K562 (cell line): ENCODE results near the gene COPS8. TPM values are rescaled to one million over a fixed set of nuclear protein-coding genes. Genes with fewer than 3 reads are reported as not detected.

ENCODE experiments used
- ATAC-seq: fragments of 200-7000 bp; cut with Tn5 transposase; 3 replicates; pipeline ENCODE4 v1.9.1; 2020; ENCODE audit warnings: moderate library complexity
- BruUV-seq: library from RNA; stranded (reverse); fragments of 400-500 nt; replicated peaks from 2 replicates; lab custom pipeline; 2021; lab: Mats Ljungman, UMichigan
- CTCF ChIA-PET: fragments of 300-600 bp; formaldehyde crosslinking; extraction: SDS; loops from one replicate; lab custom pipeline; 2021; ENCODE audit warnings: low intra/inter-chr PET ratio; lab: Yijun Ruan, JAX
- POLR2A ChIA-PET: fragments of 300-600, 350-650 bp; sonication (Branson Sonifier 250); formaldehyde crosslinking; extraction: SDS; loops from one replicate; lab custom pipeline; 2021; ENCODE audit warnings: antibody characterized with exemption, inconsistent platforms; lab: Yijun Ruan, JAX
- DNase-seq, 4 experiments: peaks; one replicate each; pipeline versions ENCODE4 v3.0.0 to v3.0.0-alpha.2; 2011 to 2018; ENCODE audit warnings: low spot score in 3 of 4, mixed read lengths in 3 of 4; ENCODE audit errors: extremely low read depth in 1 of 4
- FAIRE-seq: peaks from 2 replicates; lab custom pipeline; 2011; peaks lifted over from hg19 to GRCh38; lab: Jason Lieb, UNC
- H2AFZ ChIP-seq: 2 replicates; pipeline ENCODE4 v1.6.0; 2011; ENCODE audit warnings: low read depth, low read length, control low read depth, inconsistent platforms
- H3K27ac ChIP-seq: fragments of 200-600 bp; 3 replicates; pipeline ENCODE4 v1.8.0; 2011; ENCODE audit warnings: low read depth, mild to moderate bottlenecking, control low read depth, inconsistent platforms, low read length, moderate library complexity, mixed read lengths; ENCODE audit errors: extremely low read depth
- H3K27me3 ChIP-seq, 2 experiments: fragments of 300-600 bp in 1 of 2; 2 replicates in 1 of 2; 3 replicates in 1 of 2; pipeline versions ENCODE4 v1.6.0 to v1.8.0; 2011; ENCODE audit warnings: inconsistent platforms in 2 of 2, low read length in 2 of 2, mild to moderate bottlenecking in 1 of 2, mixed read lengths in 1 of 2, moderate library complexity in 1 of 2; ENCODE audit not compliant: control insufficient read depth in 2 of 2, insufficient read depth in 2 of 2
- H3K36me3 ChIP-seq: fragments of 300-600 bp; 3 replicates; pipeline ENCODE4 v1.8.0; 2011; ENCODE audit warnings: mild to moderate bottlenecking, low read length, inconsistent platforms; ENCODE audit not compliant: control insufficient read depth, insufficient read depth
- H3K4me1 ChIP-seq, 2 experiments: fragments of 200-600 bp in 1 of 2; replicated peaks in 1 of 2; 2 replicates in 1 of 2; 3 replicates in 1 of 2; pipeline versions ENCODE4 v1.5.1 to v1.8.0; 2011; ENCODE audit warnings: inconsistent platforms in 2 of 2, low read length in 2 of 2, mild to moderate bottlenecking in 1 of 2, mixed read lengths in 1 of 2, moderate library complexity in 1 of 2; ENCODE audit not compliant: control insufficient read depth in 2 of 2, insufficient read depth in 2 of 2
- H3K4me2 ChIP-seq: 2 replicates; pipeline ENCODE4 v1.6.1; 2011; ENCODE audit warnings: low read length, control low read depth, inconsistent platforms, mixed read lengths; ENCODE audit not compliant: insufficient read depth
- H3K4me3 ChIP-seq: fragments of 200-600 bp; sonication (generic), shearing (Covaris generic); 2 replicates; pipeline ENCODE4 v1.5.1; 2016; ENCODE audit warnings: control low read depth, inconsistent platforms
- H3K79me2 ChIP-seq: fragments of 200-600 bp; 3 replicates; pipeline ENCODE4 v1.8.0; 2011; ENCODE audit warnings: low read length, inconsistent platforms; ENCODE audit not compliant: control insufficient read depth, insufficient read depth
- H3K9ac ChIP-seq, 2 experiments: 2 replicates each; pipeline versions ENCODE4 v1.6.0 to v1.6.1; 2011; ENCODE audit warnings: low read depth in 2 of 2, low read length in 2 of 2, control low read depth in 1 of 2, inconsistent platforms in 1 of 2, mild to moderate bottlenecking in 1 of 2, mixed read lengths in 1 of 2; ENCODE audit not compliant: insufficient read depth in 1 of 2
- H3K9me1 ChIP-seq: one replicate; pipeline ENCODE4 v1.6.0; 2011; ENCODE audit warnings: inconsistent platforms, mild to moderate bottlenecking, low read length, moderate library complexity; ENCODE audit not compliant: control insufficient read depth, insufficient read depth
- H3K9me3 ChIP-seq: replicated peaks from 2 replicates; pipeline ENCODE4 v1.5.1; 2011; ENCODE audit warnings: low read depth, low read length, inconsistent platforms; ENCODE audit not compliant: control insufficient read depth, insufficient read depth
- H4K20me1 ChIP-seq: replicated peaks from 2 replicates; pipeline ENCODE4 v1.6.1; 2011; ENCODE audit warnings: low read length, inconsistent platforms, mixed read lengths; ENCODE audit not compliant: control insufficient read depth, insufficient read depth
- CREB3L1 ChIP-seq: fragments of 450-650 bp; IDR thresholded peaks from 2 replicates; pipeline ENCODE4 v1.6.1; 2014; ENCODE audit warnings: low read depth, mild to moderate bottlenecking, moderate library complexity, borderline replicate concordance
- ELF1 ChIP-seq: fragments of 200-800 bp; sonication (Bioruptor generic); IDR thresholded peaks from 2 replicates; pipeline ENCODE4 v1.6.1; 2016; ENCODE audit warnings: missing genetic modification characterization, missing compliant biosample characterization
- GABPA ChIP-seq: fragments of 200-800 bp; sonication (Bioruptor generic); conservative IDR thresholded peaks from 2 replicates; pipeline ENCODE4 v1.6.1; 2016; ENCODE audit warnings: low read depth, missing genetic modification characterization, missing compliant biosample characterization
- GATA2 ChIP-seq: sonication (generic); formaldehyde crosslinking; IDR thresholded peaks from 2 replicates; pipeline ENCODE4 v1.4.0; 2020; ENCODE audit warnings: mild to moderate bottlenecking, missing genetic modification reagents
- LCOR ChIP-seq: sonication (generic); formaldehyde crosslinking; IDR thresholded peaks from 2 replicates; pipeline ENCODE4 v1.8.0; 2022; ENCODE audit warnings: mild to moderate bottlenecking, missing genetic modification reagents
- SMARCC2 ChIP-seq: fragments of 450-650 bp; IDR thresholded peaks from 2 replicates; pipeline ENCODE4 v1.6.1; 2017; ENCODE audit warnings: antibody characterized with exemption, moderate library complexity, mild to moderate bottlenecking, low read depth
- STAT5B ChIP-seq: fragments of 250-450 bp; sonication (Bioruptor Pico); IDR thresholded peaks from 2 replicates; pipeline ENCODE4 v1.8.0; 2021; ENCODE audit warnings: mild to moderate bottlenecking, inconsistent platforms
- XRCC5 ChIP-seq: fragments of 200-400 bp; formaldehyde crosslinking; IDR thresholded peaks from 2 replicates; pipeline ENCODE4 v1.6.1; 2017; ENCODE audit warnings: low read depth, mild to moderate bottlenecking, low read length
- ZC3H8 ChIP-seq: fragments of 450-650 bp; IDR thresholded peaks from 2 replicates; pipeline ENCODE4 v1.6.1; 2017
- ZNF316 ChIP-seq: fragments of 450-650 bp; IDR thresholded peaks from 2 replicates; pipeline ENCODE4 v1.6.1; 2016
- WGBS: fragments of 100-300 bp; shearing (Covaris generic); methylation state at CpG from one replicate; pipeline ENCODE4 v1.1.6; 2016; ENCODE audit warnings: low coverage, mixed read lengths; ENCODE audit not compliant: insufficient coverage; ENCODE audit errors: missing lambda C conversion rate; 5-methylcytosine and 5-hydroxymethylcytosine counted together
- in situ Hi-C: fragments of 300-500 bp; cut with MboI; formaldehyde crosslinking; loops from 4 replicates; pipeline ENCODE4 v1.15.0; 2018; ENCODE audit warnings: inconsistent platforms, mixed read lengths
- intact Hi-C: fragments of 100-400 bp; cut with micrococcal nuclease; formaldehyde crosslinking; loops from 2 replicates; pipeline ENCODE4 v1.14.2; 2022
- polyA plus RNA-seq, 8 experiments: library from polyadenylated mRNA; depleted of rRNA in 4 of 8; stranded (reverse) in 5 of 8; unstranded in 3 of 8; fragments of >200 nt; fragmentation: Nextera tagmentation in 2 of 8; fragmentation: Illumina TruSeq in 1 of 8; extraction: Ambion mirVana in 2 of 8; extraction: Trizol in 1 of 8; gene quantifications; 2 replicates each; pipeline versions ENCODE4 v1.2.1 to v1.2.3, GENCODE V29; 2011 to 2014; ENCODE audit warnings: inconsistent platforms in 1 of 8, missing spikeins in 1 of 8
- total RNA-seq, 7 experiments: library from RNA; depleted of rRNA in 6 of 7; stranded (reverse); fragments of >200 nt in 6 of 7; fragmentation: Illumina TruSeq in 2 of 7; extraction: Trizol in 2 of 7; gene quantifications; 2 replicates each; pipeline versions ENCODE4 v1.2.1 to v1.2.3, GENCODE V29; 2011 to 2021; ENCODE audit warnings: low replicate concordance in 1 of 7

The COPS8 gene
- total and polyA plus RNA-seq, 9 of the 15 experiments (the other 6 are each of a cell fraction or from before 2014, with no cell fraction given), result 28.2 to 97.3 (median 58.9) TPM

DNA sequence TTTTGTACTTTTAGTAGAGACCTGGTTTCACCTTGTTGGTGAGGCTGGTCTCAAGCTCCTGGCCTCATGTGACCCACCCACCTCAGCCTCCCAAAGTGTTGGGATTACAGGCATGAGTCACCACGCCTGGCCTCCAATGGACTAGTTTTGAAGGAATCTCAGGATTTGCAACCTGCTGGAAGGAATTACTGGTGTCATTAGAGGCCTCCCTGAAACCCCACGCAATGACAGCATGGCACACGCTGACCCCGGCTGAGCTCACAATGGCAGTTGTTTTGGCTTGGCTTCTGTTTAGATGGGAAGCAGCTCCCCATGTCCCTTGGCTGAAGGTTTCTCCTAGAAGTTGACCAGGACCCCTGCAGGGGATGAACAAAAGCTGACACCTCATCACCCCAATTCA is 23.1 kb upstream of the COPS8 start:
- intact Hi-C loops, result no loop called here
- H4K20me1 ChIP-seq, result no peaks in the 10 kb centered on the region; the same call in 1 of the 2 replicates
- in situ Hi-C loops, result loop anchor here (25.0 kb wide), 1 partner anchor 550 kb away; a partner anchor contains a TSS
- H3K9me3 ChIP-seq, result no peaks in the 10 kb centered on the region
- POLR2A ChIA-PET, result no interaction called here
- H3K36me3 ChIP-seq, result no peaks in the 10 kb centered on the region
- TF ChIP-seq XRCC5 (no peak), SMARCC2 (no peak), GATA2 (no peak), LCOR (CRISPR knock-in tag) (no peak), ELF1 (tag) (no peak), STAT5B (CRISPR knock-in tag) (no peak), GABPA (no peak), ZNF316 (no peak), CREB3L1 (no peak), ZC3H8 (no peak)
- no TSS peak for BruUV-seq
- DNase-seq (no peak), FAIRE-seq (no peak), ATAC-seq (no peak)
- H3K27ac ChIP-seq, result no peak overlapping the region
- WGBS, result 0% methylated on average over 4 of the region's 4 CpGs
- H3K27me3 ChIP-seq, result peaks cover 0 to 34% of the 10 kb centered on the region in 2 experiments; a peak in 3 of 5 replicates
- no peaks in the 10 kb centered on the region for H3K4me1 ChIP-seq
- no peaks in the 10 kb centered on the region for H3K79me2 ChIP-seq
- H2AFZ ChIP-seq, result no peak overlapping the region
- H3K4me2 ChIP-seq, result no peak overlapping the region
- CTCF ChIA-PET, result no interaction called here
- H3K4me3 ChIP-seq, result no peak overlapping the region
- peaks cover 2% of the 10 kb centered on the region for H3K9me1 ChIP-seq
- no peak overlapping the region for H3K9ac ChIP-seq
